KG1 (cell line): Measurements from ENCODE around the gene MCM7.

Source experiments
- DNase-seq: peaks from one replicate; lab custom pipeline; 2025; lab: John Stamatoyannopoulos, UW

MCM7 gene

GRCh38 chr7:100122568-100122967 lies 21.4 kb upstream of the MCM7 start:
- DNase-seq = no peak

GRCh38 chr7:100122067-100122466 lies 20.9 kb upstream of the MCM7 start:
- no peak for DNase-seq

DNA sequence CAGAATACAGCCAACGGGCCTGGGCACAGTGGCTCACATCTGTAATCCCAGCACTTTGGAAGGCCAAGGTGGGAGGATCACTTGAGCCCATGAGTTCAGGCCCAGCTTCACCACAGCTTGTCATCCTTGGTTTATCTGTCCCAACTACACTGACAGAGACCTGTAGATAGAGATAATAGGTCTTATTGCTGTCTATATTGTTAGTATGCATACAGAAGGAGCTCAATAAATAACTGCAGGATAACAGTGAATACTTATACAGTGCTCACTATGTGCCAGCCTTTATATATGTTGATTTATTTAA lies 19.5 kb upstream of the MCM7 start:
- DNase-seq = no peak

GRCh38 chr7:100119970-100120732 lies 19.0 kb upstream of the MCM7 start:
- DNase-seq = no peak

GRCh38 chr7:100119072-100119969 lies 18.1 kb upstream of the MCM7 start, which contains the start of the genes CNPY4 and TAF6:
TSS of gene CNPY4 (plus strand) at chr7:100119634. CDS start at chr7:100119745, 111 bp downstream.
TSS of gene TAF6 (minus strand) at chr7:100119358. CDS start at chr7:100114209, 5,149 bp downstream.
- peak; percentile 60 for DNase-seq

GRCh38 chr7:100118388-100119071 lies 17.3 kb upstream of the MCM7 start:
- no peak for DNase-seq

- no peak for DNase-seq
Observed at GRCh38 chr7:100115026-100115425, 13.8 kb upstream of the MCM7 start.

GRCh38 chr7:100111914-100112313 lies 10.7 kb upstream of the MCM7 start:
- no peak for DNase-seq

DNA sequence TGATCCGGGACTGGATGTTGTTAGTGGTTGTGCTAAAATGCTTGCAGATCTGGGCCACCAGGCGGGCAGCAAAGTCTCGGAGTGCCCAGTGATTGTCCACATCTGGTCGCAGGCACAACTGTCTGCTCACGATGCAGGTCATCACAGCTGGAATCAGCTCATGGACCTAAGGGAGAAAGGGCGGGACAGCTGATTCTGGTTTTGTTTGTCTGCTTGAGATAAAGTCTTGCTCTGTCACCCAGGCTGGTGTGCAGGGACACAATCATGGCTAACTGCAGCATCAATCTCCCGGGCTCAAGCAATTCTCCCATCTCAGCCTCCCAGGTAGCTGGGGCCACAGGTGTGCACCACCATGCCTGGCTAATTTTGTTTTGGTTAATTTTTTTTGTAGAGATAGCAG lies 10.0 kb upstream of the MCM7 start:
- no peak for DNase-seq

DNA sequence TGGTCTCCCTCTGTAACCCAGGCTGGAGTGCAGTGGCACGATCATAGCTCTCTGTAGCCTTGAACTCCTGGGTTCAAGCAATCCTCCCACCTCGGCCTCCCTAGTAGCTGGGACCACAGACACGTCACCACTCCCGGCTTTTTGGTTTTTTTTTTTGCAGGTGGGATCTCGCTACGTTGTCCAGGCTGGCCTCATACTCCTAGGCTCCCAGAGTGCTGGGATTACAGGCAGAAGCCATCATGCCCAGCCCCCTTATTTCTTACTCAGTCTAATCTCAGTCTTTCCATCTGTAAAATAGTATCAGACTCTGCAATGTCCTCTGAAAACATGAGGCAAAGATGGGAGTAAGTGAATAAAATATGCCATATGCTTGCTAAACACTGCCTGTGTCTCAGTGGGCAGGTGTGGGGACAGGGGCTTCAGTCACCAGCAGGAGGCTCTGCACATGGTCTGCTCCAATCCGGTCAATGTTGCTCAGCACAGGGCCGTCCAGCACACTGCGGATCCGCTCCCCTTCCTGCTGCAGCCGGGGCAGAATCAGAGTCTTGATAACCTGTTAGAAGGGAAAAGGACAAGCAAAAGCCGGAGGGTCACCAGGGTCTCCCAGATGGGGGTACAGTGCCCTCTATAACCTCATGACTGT lies 8.4 kb upstream of the MCM7 start:
- no peak for DNase-seq

GRCh38 chr7:100107890-100108289 lies 6.7 kb upstream of the MCM7 start:
- DNase-seq = no peak

DNA sequence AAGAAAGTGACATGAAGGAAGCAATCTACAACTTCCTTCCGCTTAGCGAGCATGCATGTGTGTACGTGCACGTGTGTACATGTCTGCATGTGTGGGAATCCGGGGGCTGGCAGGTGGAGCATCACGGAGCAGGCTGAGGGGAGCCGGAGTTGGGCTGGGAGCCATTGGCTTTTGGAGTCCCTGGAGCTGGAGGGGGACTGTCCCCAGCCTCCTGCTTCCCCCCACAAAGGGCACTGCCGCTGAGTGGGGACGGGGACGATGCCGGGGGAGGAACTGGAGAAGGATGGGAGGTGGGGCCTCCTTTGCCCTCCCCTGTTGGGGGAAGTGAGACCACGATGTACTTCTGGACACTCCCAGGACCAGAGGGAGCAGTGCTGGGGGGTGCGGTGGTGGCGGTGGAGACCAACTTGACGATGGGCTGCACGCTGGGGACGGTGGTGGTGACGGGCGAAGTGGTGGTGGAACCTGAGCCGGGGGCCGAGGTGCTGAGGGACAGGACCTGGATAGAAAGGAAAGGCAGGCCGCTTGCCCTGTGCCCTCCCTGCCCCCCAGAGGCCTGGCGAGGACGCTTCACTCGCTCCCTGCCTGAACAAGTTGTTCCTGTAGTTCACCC lies 6.0 kb upstream of the MCM7 start:
- DNase-seq = no peak

GRCh38 chr7:100106633-100107032 lies 5.4 kb upstream of the MCM7 start:
- no peak for DNase-seq

DNA sequence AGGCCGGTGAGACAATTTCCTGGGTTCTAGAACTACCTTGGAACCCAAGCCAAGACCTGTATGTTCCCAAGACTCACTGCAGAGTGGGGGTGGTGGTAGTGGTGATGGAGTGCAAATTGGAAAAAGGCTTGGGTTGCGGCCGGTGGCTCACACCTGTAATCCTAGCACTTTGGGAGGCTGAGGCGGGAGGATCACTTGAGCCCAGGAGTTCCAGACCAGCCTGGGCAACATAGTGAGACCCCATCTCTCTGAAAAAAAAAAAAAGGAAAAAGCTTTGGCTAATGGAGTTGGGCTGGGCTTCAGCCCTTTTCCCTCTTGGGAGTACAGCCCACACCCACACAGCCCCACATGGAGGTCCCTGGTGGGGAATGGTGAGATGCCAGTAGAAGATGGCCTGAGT lies 4.3 kb upstream of the MCM7 start:
- DNase-seq = no peak

GRCh38 chr7:100102950-100103840 lies 2.0 kb upstream of the MCM7 start:
- DNase-seq = no peak

DNA sequence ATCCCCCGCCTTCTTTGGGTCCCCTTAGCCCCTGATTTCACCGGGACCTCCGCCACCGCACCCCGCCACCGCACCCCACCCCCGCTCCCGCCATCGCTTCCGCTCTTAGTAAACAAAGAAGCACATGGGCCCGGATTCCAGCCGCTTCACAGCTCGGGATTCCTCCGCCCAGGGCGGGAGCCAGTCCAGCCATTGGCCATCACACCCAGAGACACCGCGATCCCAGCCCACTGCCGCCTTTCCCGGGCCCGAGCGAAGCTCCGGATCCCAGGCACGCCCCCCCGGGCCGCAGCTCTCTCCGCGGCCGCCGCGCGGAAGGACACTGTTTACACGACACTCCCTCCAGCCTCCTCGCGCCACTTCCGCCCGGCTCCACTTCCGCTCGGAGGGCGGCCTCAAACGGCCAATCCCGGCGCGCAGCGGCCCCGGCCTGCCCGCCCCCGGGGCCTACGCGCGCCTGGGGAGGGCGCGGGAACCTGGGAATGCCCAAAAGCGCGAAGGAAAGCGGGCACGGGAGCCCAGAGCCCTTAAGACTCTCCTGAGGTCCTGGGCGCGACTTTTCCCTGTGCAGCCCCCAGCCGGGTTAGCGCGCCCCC lies 679 bp downstream of the MCM7 start:
- peak; percentile 9 for DNase-seq

- DNase-seq = no peak
Observed at GRCh38 chr7:100099452-100099851, 1.7 kb downstream of the MCM7 start.

GRCh38 chr7:100098913-100099312 lies 2.3 kb downstream of the MCM7 start:
- DNase-seq = no peak

DNA sequence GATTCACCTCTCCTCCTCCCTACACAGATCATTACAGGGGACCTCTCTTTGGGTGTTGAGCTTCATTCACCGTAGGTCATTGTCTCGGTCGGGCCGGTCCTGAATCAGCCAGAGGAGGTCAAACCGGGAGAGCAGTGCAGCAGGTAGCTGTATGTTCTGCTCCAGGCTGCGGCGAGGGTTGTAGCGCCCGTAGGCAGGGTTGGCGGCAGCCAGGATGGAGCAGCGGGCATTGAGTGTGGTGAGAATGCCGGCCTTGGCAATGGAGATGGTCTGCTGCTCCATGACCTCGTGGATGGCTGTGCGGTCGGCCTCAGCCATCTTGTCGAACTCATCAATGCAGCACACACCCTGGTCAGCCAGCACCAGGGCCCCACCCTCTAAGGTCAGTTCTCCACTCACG lies 5.5 kb downstream of the MCM7 start:
- no peak for DNase-seq

DNA sequence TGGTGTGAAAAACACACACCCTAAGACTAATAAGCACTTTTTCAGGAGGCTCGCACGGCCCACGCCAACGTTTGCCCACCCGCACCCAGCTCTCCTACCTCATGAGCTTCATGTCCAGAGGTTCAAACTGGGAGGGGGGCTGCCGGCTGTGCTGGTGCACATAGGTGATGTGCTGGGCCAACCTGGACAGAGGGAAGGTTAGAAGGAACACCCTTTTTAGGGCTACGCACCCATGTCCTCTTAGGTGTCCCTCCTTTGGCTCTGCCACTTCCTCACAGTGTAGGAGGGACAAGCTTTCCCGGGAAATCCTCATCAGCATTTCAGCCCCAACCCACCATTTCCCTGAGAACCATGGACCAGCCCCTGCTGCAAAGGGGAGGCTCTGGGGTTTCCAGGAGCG lies 5.9 kb downstream of the MCM7 start:
- DNase-seq = no peak
